Neural cell (in vitro differentiated cells): Measurements from ENCODE around the gene SLCO3A1. TPM values are rescaled to one million over a fixed set of nuclear protein-coding genes. Genes with fewer than 3 reads are reported as not detected.

ENCODE experiments used
- H2AFZ ChIP-seq: fragments of 200-600, 300-800 bp; sonication (generic), shearing (Covaris generic); 2 replicates; pipeline ENCODE4 v1.6.0; 2014; ENCODE audit warnings: low read depth, mild to moderate bottlenecking, antibody characterized with exemption, low read length, moderate library complexity
- H3F3A ChIP-seq: fragments of 200-600 bp; shearing (Covaris generic); 2 replicates; pipeline ENCODE4 v1.6.1; 2016; ENCODE audit warnings: mild to moderate bottlenecking, moderate library complexity, mixed read lengths, antibody characterized with exemption, low read length; ENCODE audit not compliant: insufficient read depth, poor library complexity, severe bottlenecking
- H3K27ac ChIP-seq: fragments of 200-600, 300-800 bp; sonication (generic), shearing (Covaris generic); 2 replicates; pipeline ENCODE4 v1.5.1; 2014; ENCODE audit warnings: mild to moderate bottlenecking, low read length, moderate library complexity
- H3K27me3 ChIP-seq: fragments of 300-800, 200-600 bp; sonication (generic), shearing (Covaris generic); 2 replicates; pipeline ENCODE4 v1.6.0; 2014; ENCODE audit warnings: mild to moderate bottlenecking, low read depth, low read length, moderate library complexity; ENCODE audit not compliant: insufficient read depth
- H3K36me3 ChIP-seq: fragments of 300-800, 200-600 bp; sonication (generic), shearing (Covaris generic); 2 replicates; pipeline ENCODE4 v1.5.1; 2014; ENCODE audit warnings: mild to moderate bottlenecking, antibody characterized with exemption, low read length, moderate library complexity; ENCODE audit not compliant: insufficient read depth
- H3K4me2 ChIP-seq: fragments of 300-800, 200-600 bp; sonication (generic), shearing (Covaris generic); 2 replicates; pipeline ENCODE4 v1.6.0; 2014; ENCODE audit warnings: mild to moderate bottlenecking, low read length
- H3K4me3 ChIP-seq: fragments of 300-800, 200-600 bp; sonication (generic), shearing (Covaris generic); 2 replicates; pipeline ENCODE4 v1.5.1; 2014; ENCODE audit warnings: mild to moderate bottlenecking, low read length, moderate library complexity
- H3K79me2 ChIP-seq: fragments of 200-600 bp; shearing (Covaris generic); replicated peaks from 2 replicates; pipeline ENCODE4 v1.6.0; 2014; ENCODE audit warnings: mild to moderate bottlenecking, low read length, moderate library complexity; ENCODE audit not compliant: insufficient read depth
- H3K9ac ChIP-seq: fragments of 300-800, 200-600 bp; sonication (generic), shearing (Covaris generic); 2 replicates; pipeline ENCODE4 v1.6.1; 2016; ENCODE audit warnings: mild to moderate bottlenecking, low read length, mixed read lengths
- H3K9me2 ChIP-seq: fragments of 200-600 bp; shearing (Covaris generic); 2 replicates; pipeline ENCODE4 v1.6.1; 2016; ENCODE audit warnings: mild to moderate bottlenecking, low read length, mixed read lengths; ENCODE audit not compliant: insufficient read depth
- H3K9me3 ChIP-seq: fragments of 200-600, 300-800 bp; sonication (generic), shearing (Covaris generic); 2 replicates; pipeline ENCODE4 v1.6.1; 2016; ENCODE audit warnings: mild to moderate bottlenecking, mixed run types, low read length, moderate library complexity, mixed read lengths
- H4K20me1 ChIP-seq: fragments of 200-600 bp; shearing (Covaris generic); 2 replicates; pipeline ENCODE4 v1.6.1; 2016; ENCODE audit warnings: mild to moderate bottlenecking, mixed run types; ENCODE audit not compliant: insufficient read depth
- CTCF ChIP-seq: fragments of 450-650 bp; IDR thresholded peaks from 2 replicates; pipeline ENCODE4 v1.5.1; 2014; ENCODE audit warnings: antibody characterized with exemption, mild to moderate bottlenecking, moderate library complexity; ENCODE audit not compliant: poor library complexity, severe bottlenecking
- EP300 ChIP-seq: fragments of 450-650 bp; conservative IDR thresholded peaks from 2 replicates; pipeline ENCODE4 v1.6.1; 2014; ENCODE audit warnings: antibody characterized with exemption, mild to moderate bottlenecking, moderate library complexity; ENCODE audit not compliant: poor library complexity, severe bottlenecking
- EZH2 ChIP-seq: fragments of 200-600, 300-800 bp; shearing (Covaris generic), sonication (generic); IDR thresholded peaks from 2 replicates; pipeline ENCODE4 v1.6.1; 2014; ENCODE audit warnings: antibody characterized with exemption, low read length, borderline replicate concordance, mild to moderate bottlenecking; ENCODE audit not compliant: insufficient read depth, poor library complexity, severe bottlenecking
- MXI1 ChIP-seq: fragments of 450-650 bp; conservative IDR thresholded peaks from 2 replicates; pipeline ENCODE4 v1.6.1; 2014; ENCODE audit warnings: antibody characterized with exemption, mild to moderate bottlenecking; ENCODE audit not compliant: poor library complexity, severe bottlenecking
- POLR2AphosphoS5 ChIP-seq: IDR thresholded peaks from 2 replicates; pipeline ENCODE4 v1.6.1; 2012
- RAD21 ChIP-seq: fragments of 450-650 bp; conservative IDR thresholded peaks from 2 replicates; pipeline ENCODE4 v1.6.1; 2014; ENCODE audit warnings: antibody characterized with exemption, mild to moderate bottlenecking, moderate library complexity
- SMC3 ChIP-seq: fragments of 450-650 bp; conservative IDR thresholded peaks from 2 replicates; pipeline ENCODE4 v1.6.1; 2014; ENCODE audit warnings: antibody characterized with exemption, mild to moderate bottlenecking, moderate library complexity; ENCODE audit not compliant: poor library complexity
- TAF1 ChIP-seq: IDR thresholded peaks from 2 replicates; pipeline ENCODE4 v1.6.1; 2012; ENCODE audit warnings: low read depth
- polyA plus RNA-seq: library from polyadenylated mRNA; depleted of rRNA; stranded (reverse); fragments of >200 nt; gene quantifications from 2 replicates; pipeline ENCODE4 v1.2.3, GENCODE V29; 2014
- TF ChIP-seq, protein P1 (sequence below): IDR thresholded peaks from 2 replicates; pipeline ENCODE4 v1.6.1; 2012; ENCODE audit warnings: borderline replicate concordance

SLCO3A1 gene
- polyA plus RNA-seq, 1 donor from 2014 or later: 14.2 TPM

GRCh38 chr15:91870876-91871537 is 17.5 kb downstream of the SLCO3A1 start:
- Histone ChIP-seq H3K27me3 (no peaks in the 10 kb centered on the region), H3K4me3 (no peak overlapping the region), H3K79me2 (peaks cover 34% of the 10 kb centered on the region), H3K4me2 (no peak overlapping the region), H3K36me3 (no peaks in the 10 kb centered on the region), H3K9me3 (no peaks in the 10 kb centered on the region), H3K27ac (no peak overlapping the region), H3F3A (no peaks in the 10 kb centered on the region), H4K20me1 (no peaks in the 10 kb centered on the region), H3K9me2 (no peaks in the 10 kb centered on the region), H2AFZ (no peak overlapping the region), H3K9ac (no peak overlapping the region)
- no peak for TF ChIP-seq CTCF
- no peak for TF ChIP-seq TAF1
- no peak for TF ChIP-seq MXI1
- no peak for TF ChIP-seq EP300
- no peak for TF ChIP-seq POLR2AphosphoS5
- TF ChIP-seq, protein P1, sequence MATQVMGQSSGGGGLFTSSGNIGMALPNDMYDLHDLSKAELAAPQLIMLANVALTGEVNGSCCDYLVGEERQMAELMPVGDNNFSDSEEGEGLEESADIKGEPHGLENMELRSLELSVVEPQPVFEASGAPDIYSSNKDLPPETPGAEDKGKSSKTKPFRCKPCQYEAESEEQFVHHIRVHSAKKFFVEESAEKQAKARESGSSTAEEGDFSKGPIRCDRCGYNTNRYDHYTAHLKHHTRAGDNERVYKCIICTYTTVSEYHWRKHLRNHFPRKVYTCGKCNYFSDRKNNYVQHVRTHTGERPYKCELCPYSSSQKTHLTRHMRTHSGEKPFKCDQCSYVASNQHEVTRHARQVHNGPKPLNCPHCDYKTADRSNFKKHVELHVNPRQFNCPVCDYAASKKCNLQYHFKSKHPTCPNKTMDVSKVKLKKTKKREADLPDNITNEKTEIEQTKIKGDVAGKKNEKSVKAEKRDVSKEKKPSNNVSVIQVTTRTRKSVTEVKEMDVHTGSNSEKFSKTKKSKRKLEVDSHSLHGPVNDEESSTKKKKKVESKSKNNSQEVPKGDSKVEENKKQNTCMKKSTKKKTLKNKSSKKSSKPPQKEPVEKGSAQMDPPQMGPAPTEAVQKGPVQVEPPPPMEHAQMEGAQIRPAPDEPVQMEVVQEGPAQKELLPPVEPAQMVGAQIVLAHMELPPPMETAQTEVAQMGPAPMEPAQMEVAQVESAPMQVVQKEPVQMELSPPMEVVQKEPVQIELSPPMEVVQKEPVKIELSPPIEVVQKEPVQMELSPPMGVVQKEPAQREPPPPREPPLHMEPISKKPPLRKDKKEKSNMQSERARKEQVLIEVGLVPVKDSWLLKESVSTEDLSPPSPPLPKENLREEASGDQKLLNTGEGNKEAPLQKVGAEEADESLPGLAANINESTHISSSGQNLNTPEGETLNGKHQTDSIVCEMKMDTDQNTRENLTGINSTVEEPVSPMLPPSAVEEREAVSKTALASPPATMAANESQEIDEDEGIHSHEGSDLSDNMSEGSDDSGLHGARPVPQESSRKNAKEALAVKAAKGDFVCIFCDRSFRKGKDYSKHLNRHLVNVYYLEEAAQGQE: no peak
- TF ChIP-seq EZH2: no peak
- TF ChIP-seq SMC3: no peak
- TF ChIP-seq RAD21: no peak

- H3K79me2 ChIP-seq: peaks cover 27% of the 10 kb centered on the region
- no peak overlapping the region for H2AFZ ChIP-seq
- no peak overlapping the region for H3K4me2 ChIP-seq
- no peak overlapping the region for H3K27ac ChIP-seq
- H3K4me3 ChIP-seq: no peak overlapping the region
- no peaks in the 10 kb centered on the region for H4K20me1 ChIP-seq
- no peak overlapping the region for H3K9ac ChIP-seq
- H3K36me3 ChIP-seq: no peaks in the 10 kb centered on the region
- no peaks in the 10 kb centered on the region for H3K27me3 ChIP-seq
- TF ChIP-seq TAF1: no peak
- TF ChIP-seq MXI1: no peak
- TF ChIP-seq SMC3: no peak
- no peak for TF ChIP-seq RAD21
- TF ChIP-seq EZH2: no peak
- TF ChIP-seq, protein P1: no peak
- no peak for TF ChIP-seq POLR2AphosphoS5
- TF ChIP-seq CTCF: no peak
- no peak for TF ChIP-seq EP300
- H3K9me2 ChIP-seq: no peaks in the 10 kb centered on the region
- no peaks in the 10 kb centered on the region for H3F3A ChIP-seq
- no peaks in the 10 kb centered on the region for H3K9me3 ChIP-seq
Observed at GRCh38 chr15:91871837-91872236, 18.3 kb downstream of the SLCO3A1 start.
